Adipose tissue (tissue), 3 donors: ENCODE data around the gene VKORC1L1. TPM values are rescaled to one million over a fixed set of nuclear protein-coding genes. Genes with fewer than 3 reads are reported as not detected.
"Not testable (repeated sequence)": the region's sequence is repeated elsewhere in the genome, so short reads cannot be mapped to it uniquely, and the experiment has no call there.

Experiments used
- H3K27ac ChIP-seq: one replicate; pipeline ENCODE4 v1.5.1; 2013; ENCODE audit warnings: low read depth, low read length
- WGBS, 3 donors: extraction: QIAGEN DNeasy Blood & Tissue Kit; methylation state at CpG; one replicate each; pipeline ENCODE4 v1.1.7; 2013; 5-methylcytosine and 5-hydroxymethylcytosine counted together
- polyA plus RNA-seq, 3 donors: library from polyadenylated mRNA; stranded (reverse); fragments of 200-250 nt; gene quantifications; one replicate each; pipeline ENCODE4 v1.2.3, GENCODE V29; 2013
- donor health status: healthy with polysubstance abuse.
- donor health status: Bipolar disorder and iron deficiency.
- donor health status: healthy.

VKORC1L1 gene
- polyA plus RNA-seq, 3 donors = 10.4 to 66.8 (median 21.6) TPM

DNA sequence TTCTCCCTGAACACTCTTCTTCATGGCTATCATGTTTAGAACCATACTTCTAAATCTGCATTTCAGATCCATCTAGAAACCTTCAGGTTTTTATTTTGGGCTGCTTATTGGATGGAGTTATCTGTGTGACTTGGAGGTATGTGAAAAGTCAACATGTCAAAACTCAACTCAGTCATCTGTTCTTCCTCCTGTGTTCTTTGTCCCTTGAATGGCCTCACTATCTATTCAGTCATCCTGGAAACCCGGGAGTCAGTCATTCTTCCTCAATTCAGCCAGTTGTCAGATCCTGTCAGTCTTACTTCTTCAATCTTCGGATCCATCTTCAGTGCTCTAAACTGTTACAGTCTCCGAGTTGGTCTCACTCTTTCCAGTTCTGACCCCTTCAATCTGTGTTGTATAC lies 52.2 kb downstream of the VKORC1L1 start:
- WGBS, 3 donors = 72 to 89% (median 78%) methylated on average over 3 of the region's 3 CpGs
- H3K27ac ChIP-seq = no peak overlapping the region

DNA sequence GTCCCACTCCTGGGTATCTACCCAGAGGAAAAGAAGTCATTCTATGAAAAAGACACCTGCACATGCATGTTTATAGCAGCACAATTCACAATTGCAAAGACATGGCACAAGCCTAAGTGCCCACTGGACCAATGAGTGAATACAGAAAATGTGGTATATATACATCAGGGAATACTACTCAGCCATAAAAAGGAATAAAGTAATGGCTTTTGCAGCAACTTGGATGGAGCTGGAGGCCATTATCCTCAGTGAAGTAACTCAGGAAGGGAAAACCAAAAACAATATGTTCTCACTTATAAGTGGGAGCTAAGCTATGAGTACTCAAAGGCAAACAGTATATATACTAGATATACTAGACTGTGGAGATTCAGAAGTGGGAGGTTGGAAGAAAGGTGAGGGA lies 53.7 kb downstream of the VKORC1L1 start:
- no peak overlapping the region for H3K27ac ChIP-seq

DNA sequence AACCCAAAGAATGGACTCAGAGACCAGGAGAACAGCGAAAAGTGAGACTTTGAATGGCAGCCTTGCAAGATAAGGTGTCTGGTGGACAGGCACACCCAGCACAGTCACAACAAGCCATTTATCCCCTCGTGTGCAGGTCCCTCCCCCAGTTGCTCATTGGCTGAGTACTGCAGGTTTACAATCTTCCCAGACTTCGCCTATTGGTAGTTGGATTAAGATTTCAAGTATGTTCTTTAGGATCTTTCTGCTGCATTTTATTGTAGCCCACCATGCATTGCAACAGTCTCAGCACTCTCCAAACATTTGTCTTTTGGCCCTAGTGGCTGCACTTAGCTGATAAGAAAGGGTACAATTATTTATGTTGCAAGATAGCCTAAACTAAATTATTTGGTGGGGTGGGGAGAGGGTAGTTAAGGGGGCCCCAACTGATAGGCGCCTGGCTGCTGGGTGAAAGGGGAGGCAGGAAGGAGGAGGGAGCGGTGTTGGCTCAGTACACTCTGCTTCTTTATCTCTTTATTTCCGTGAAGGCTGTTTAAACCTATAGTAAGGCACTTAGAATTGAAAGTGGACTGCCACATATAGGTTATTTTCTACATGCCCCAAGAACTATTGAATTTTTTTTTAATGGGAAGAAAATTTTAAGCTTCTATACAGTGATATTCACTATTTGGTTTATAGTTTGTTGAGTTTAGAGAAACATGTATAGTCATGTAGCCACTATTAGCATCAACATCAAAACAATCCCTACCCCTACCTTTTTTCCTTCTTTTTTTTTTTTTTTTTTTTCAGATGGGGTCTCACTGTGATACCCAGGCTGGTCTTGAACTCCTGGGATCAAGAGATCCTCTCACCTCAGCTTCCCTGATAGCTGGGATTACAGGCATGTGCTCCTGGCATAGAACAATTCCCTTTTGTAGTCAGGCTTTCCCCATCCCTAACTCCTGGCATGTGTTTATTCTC lies 54.9 kb downstream of the VKORC1L1 start:
- 61 to 77% (median 72%) methylated on average over 6 of the region's 6 CpGs for WGBS, 3 donors
- H3K27ac ChIP-seq = no peak overlapping the region

DNA sequence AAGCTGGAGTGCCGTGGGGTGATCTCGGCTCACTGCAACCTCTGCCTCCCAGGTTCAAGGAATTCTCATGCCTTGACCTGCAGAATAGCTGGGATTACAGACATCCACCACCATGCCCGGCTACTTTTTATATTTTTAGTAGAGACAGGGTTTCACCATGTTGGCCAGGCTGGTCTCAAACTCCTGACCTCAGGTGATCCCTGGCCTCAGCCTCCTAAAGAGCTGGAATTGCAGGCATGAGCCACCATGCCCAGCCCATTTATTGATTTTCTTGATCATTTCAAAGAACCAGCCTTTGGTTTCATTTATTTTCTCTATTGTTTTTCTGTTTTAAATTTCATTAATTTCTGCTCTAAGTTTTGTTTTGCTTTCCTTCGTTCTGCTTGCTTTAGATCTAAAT lies 58.8 kb downstream of the VKORC1L1 start:
- no peak overlapping the region for H3K27ac ChIP-seq
- 92 to 98% (median 94%) methylated on average over 4 of the region's 4 CpGs for WGBS, 3 donors

DNA sequence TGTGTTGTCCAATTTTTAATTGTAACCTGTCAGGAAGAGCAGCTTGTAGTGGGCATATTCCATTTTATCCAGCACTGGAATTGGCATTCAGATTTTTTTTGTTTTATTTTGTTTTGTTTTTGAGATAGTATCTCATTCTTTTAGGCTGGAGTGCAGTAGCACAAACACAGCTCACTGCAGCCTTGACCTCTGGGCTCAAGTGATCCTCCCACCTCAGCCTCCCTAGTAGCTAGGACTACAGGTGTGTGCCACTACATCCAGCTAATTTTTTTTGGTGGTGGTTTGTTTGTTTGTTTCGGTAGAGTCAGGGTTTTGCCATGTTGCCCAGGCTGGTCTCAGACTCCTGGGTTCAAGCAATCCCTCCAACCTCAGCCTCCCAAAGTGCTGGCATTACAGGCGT lies 64.4 kb downstream of the VKORC1L1 start:
- no peak overlapping the region for H3K27ac ChIP-seq
- WGBS, 3 donors = 94 to 99% (median 98%) methylated on average over 2 of the region's 2 CpGs

- 95 to 98% (median 96%) methylated on average over 7 of the region's 7 CpGs for WGBS, 3 donors
- no peak overlapping the region for H3K27ac ChIP-seq
Observed at GRCh38 chr7:65938336-65938895, 65.5 kb downstream of the VKORC1L1 start.

DNA sequence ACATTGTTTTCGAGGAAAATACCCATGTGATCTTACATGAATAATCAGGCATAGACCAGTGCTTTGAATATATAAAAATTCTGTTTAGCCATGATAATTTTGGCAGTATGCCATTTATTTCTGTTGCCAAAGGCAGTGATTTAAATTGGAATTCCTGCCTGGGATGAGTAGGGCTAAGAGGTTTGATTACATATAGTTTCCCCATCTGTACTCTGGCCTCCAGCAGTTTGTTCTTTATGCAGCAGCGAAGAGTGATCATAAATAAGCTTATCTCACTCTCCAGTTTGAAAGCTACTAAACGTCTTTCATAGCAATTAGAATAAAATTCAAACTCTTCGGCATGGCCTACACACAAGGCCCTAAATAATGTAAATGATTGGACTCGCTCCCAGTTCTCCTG lies 72.9 kb downstream of the VKORC1L1 start:
- 66 to 84% (median 76%) methylated on average over 1 of the region's 5 CpGs for WGBS, 3 donors
- H3K27ac ChIP-seq = not testable (repeated sequence)

- 51 to 77% (median 70%) methylated on average over 4 of the region's 4 CpGs for WGBS, 3 donors
- no peak overlapping the region for H3K27ac ChIP-seq
Observed at GRCh38 chr7:65946904-65947303, 74.0 kb downstream of the VKORC1L1 start.

GRCh38 chr7:65951837-65952578 lies 79.1 kb downstream of the VKORC1L1 start:
- 79 to 83% (median 83%) methylated on average over 9 of the region's 9 CpGs for WGBS, 3 donors
- no peak overlapping the region for H3K27ac ChIP-seq

DNA sequence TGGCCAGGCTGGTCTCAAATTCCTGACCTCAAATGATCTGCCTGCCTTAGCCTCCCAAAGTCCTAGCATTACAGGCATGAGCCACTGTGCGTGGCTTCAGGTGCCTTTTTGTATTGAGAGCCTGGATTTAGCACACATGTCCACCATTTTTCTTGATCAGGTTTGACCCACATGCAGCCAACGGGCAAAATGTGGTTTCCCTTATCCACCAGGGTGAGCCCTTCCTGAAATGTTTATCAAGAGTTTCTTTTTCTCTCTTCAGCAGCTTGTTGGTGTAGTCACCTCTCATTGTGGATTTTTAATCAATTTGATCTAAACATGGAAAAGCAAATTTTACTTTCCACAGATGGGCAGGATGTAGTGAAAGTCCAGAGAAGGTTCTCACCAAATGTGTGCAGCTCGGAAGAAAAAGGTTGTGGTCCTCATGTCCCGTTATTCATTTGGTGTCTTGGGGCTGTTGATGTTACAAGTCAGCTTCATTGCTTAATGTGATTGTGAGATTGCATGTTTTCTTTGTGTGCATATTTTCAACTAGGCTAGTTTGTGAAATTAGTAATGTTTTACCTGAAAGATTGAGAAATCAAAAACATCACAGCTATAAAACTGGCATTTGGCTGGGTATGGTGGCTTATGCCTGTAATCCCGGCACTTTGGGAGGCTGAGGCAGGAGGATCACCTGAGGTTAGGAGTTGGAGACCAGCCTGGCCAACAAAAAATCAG lies 80.3 kb downstream of the VKORC1L1 start:
- no peak overlapping the region for H3K27ac ChIP-seq
- 74 to 90% (median 84%) methylated on average over 5 of the region's 5 CpGs for WGBS, 3 donors

DNA sequence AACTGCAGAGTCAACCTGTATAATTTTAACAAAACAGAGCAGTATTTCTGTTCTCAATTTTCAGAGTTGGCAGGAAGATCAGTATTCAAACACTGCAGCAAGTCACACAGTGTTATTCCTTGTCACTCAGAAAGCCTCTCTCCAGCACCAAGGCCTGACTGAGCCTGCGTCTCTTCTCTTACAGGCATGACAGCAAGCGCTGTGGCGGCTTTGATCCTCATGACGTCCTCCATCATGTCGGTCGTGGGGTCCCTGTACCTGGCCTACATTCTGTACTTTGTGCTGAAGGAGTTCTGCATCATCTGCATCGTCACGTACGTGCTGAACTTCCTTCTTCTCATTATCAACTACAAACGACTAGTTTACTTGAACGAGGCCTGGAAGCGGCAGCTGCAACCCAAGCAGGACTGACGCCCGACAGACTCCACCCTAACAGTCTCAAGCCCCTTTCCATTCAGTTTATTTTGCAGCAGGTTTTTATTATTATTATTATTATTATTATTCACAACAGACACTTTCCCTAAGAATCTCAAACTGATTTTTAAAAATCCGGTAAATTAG lies 81.1 kb downstream of the VKORC1L1 start:
- no peak overlapping the region for H3K27ac ChIP-seq
- 90 to 93% (median 92%) methylated on average over 15 of the region's 15 CpGs for WGBS, 3 donors

GRCh38 chr7:65955718-65956117 lies 82.8 kb downstream of the VKORC1L1 start:
- WGBS, 3 donors = 84 to 94% (median 94%) methylated on average over 4 of the region's 4 CpGs
- H3K27ac ChIP-seq = no peak overlapping the region

DNA sequence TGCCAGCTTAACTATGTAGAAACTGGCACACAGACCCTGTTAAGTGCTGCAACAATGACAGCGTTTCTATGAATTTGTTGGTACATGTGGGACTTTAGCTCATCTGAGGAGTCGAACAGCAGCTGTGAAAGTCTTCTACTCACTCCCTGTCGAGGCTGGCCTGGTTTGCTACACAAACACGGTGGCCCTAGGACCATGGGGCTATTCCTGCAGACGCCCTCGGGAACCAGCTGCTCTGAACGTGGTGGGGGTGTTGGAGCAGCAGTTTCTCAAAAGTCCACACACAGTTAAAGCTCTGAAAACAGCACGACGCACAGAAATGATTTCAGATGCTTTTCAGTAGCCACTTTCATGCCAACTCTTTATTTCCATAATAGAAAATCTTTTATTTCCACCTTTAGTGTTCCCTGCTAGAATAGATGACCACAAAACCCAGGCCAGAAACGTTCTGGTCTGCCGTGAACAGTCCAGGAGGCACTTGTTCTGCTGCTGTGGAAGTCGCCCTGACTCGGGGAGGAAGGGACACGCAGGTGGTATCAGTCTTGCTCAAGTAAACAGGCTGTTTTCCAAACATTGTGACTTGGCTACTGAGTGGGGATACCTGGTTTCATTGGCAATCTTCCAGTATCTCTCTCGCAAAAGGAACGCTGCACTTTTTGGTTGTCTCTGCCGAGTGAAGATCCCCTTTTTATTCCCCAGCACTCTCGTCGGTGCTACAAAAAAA lies 87.6 kb downstream of the VKORC1L1 start:
- 76 to 78% (median 78%) methylated on average over 19 of the region's 19 CpGs for WGBS, 3 donors
- H3K27ac ChIP-seq = no peak overlapping the region

- no peak overlapping the region for H3K27ac ChIP-seq
- 72 to 91% (median 84%) methylated on average over 6 of the region's 6 CpGs for WGBS, 3 donors
Observed at GRCh38 chr7:65962033-65962432, 89.2 kb downstream of the VKORC1L1 start.

GRCh38 chr7:65964671-65965070 lies 91.8 kb downstream of the VKORC1L1 start:
- 92 to 96% (median 96%) methylated on average over 3 of the region's 3 CpGs for WGBS, 3 donors
- H3K27ac ChIP-seq = not testable (repeated sequence)

DNA sequence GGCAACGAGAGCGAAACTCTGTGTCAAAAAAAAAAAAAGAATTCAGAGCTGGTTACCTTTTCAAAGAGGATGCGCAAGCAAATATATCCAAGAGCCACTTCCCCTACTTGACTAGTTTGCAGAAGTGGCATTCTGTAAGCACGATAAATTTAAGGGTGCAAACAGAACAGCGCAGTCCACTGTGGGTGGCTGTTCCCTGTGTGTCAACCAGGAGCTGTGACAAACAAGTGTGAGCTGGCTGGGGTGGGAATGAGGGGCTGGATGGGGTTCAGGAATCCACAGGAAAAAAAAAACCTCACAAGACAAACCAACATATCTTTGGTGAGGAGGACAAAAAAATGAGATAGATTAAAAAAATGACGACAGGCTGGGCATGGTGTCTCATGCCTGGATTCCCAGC lies 93.3 kb downstream of the VKORC1L1 start:
- no peak overlapping the region for H3K27ac ChIP-seq
- WGBS, 3 donors = 93 to 99% (median 96%) methylated on average over 6 of the region's 6 CpGs

- WGBS, 3 donors = 93 to 95% (median 93%) methylated on average over 17 of the region's 17 CpGs
- no peak overlapping the region for H3K27ac ChIP-seq
Observed at GRCh38 chr7:65967361-65968155, 94.7 kb downstream of the VKORC1L1 start.
